Hematopoietic multipotent progenitor cell treated with erythropoietin and hydrocortisone succinate and interleukin-3 and kit ligand, for 8 days (in vitro differentiated cells): ENCODE measurements around the gene MLLT1.
A peak's percentile ranks its signal among the peaks of the same experiment; 100 is the strongest.

Experiments
- DNase-seq: peaks from one replicate; pipeline ENCODE4 v3.0.0-alpha.2; 2015

The MLLT1 gene

GRCh38 chr19:6233827-6234511 lies 45.8 kb downstream of the MLLT1 start:
- DNase-seq: peak; percentile 64

- no peak for DNase-seq
Observed at GRCh38 chr19:6233056-6233826, 46.5 kb downstream of the MLLT1 start.

GRCh38 chr19:6232601-6233055 lies 47.1 kb downstream of the MLLT1 start:
- DNase-seq: no peak

DNA sequence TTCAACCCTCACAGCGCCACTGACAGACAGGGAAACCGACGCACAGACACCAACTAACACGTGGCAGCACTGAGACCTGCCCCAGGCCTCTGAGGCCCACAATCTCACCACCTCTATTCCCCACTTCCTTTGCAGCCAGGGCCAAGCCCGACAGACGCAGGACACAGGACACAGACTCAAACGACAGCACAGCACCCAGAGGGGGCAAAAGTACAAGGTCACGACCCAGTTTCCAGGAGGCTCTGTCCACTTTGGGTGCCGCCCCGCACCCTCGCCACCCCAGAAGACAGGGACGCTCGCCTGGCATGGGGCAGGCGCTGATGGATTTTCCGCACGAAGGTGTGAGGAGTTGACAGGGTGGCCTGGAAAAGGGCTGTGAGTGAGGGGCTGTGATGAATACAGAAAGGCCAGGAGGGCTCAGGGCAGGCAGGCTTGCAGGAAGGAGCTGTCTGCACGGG lies 48.8 kb downstream of the MLLT1 start:
- no peak for DNase-seq

DNA sequence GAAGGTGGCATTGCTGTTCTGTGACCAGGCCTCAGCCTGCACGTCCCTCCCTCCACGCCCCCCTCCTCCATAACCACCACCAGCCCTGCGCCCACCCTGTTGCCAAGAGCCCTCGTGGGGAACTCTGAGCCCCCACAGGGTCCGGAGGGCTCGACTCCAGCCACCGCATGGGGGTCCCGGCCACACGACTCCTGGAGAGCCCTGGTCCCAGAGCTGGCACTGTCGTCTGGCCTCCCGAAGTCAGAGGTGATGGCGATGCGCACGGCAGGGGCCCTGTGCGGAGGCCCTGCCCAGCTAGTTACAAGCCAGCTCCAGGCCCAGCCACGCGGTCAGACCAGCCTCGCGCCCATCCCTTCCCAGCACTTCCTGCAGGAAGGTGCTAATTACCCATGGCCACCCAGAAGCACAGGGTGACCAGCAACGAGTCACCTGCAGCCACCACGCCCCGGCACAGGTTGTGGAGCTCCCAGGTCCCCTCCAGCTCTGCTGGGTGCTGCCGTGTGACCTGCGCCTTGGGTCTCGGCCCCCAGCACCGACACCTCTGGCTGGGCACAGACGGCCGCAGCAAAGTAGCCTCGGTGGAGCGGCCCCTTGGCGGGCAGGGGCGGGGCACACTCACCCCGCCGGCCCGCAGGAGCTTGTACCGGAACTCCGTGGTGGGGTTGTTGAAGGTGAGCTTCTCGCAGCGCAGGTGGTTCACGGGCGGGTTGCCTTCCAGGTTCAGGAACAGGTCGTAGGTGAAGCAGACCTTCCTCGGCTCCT lies 49.6 kb downstream of the MLLT1 start:
- DNase-seq: no peak

DNA sequence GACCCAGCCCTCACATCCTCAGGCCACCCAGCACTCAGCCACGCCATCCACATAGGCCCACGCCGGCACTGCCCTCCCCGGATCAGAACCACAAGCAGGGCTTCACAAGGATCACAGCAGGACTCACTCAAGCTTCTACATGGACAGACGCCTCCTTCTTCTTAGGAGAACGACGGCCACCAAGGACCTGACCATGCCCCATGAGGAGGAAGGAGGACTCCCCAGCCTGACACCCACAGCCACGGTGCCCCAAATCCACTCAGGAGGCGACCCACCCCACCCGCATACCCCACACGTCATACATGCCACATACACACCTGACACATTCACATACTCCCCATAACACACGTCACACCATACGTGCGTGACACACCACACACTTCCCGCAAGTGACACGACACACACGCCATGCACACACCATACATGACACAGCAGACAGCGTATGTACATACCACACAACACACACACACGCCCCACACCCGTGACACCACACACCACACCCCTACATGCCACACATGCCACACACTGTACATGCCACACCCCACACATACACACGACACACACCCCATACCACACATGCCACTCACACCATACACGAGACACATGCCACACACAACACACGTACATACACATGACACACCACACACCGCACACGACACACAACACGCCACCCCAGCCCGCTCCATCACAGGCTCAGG lies 50.4 kb downstream of the MLLT1 start:
- DNase-seq: no peak

DNA sequence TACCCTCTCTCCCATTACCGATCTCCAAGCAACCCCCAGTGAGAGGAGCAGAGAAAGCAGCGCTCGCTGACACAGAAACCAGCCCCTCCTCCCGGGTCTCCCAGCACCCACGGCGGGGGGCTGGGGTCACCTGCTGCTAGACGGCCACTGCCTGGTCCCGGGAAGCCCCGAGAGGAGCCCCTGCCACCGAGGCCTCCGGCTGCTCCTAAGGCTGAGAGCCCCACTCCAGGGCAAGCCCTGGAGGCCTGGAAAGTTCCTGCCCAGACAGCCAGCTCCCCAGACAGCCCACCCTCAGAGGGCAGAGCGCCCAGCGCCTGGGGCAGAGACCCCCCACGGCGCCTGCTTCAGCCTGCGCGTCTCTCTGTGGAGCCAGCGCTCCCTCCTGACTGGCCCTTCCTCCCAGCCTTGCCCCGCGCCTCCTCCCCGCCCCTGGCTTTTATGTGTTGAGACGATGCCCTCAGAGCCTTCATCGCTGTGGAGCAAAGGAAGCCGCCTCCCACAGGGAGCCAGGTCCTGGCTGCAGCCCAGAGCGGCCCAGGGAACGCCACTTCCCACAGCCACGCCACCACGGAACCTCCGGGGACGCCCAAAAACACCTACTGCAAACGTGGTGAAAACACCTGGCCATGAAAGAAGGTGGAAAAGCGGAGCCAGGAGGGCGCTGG lies 51.1 kb downstream of the MLLT1 start:
- no peak for DNase-seq

- DNase-seq: no peak
Observed at GRCh38 chr19:6227936-6228325, 51.8 kb downstream of the MLLT1 start.

DNA sequence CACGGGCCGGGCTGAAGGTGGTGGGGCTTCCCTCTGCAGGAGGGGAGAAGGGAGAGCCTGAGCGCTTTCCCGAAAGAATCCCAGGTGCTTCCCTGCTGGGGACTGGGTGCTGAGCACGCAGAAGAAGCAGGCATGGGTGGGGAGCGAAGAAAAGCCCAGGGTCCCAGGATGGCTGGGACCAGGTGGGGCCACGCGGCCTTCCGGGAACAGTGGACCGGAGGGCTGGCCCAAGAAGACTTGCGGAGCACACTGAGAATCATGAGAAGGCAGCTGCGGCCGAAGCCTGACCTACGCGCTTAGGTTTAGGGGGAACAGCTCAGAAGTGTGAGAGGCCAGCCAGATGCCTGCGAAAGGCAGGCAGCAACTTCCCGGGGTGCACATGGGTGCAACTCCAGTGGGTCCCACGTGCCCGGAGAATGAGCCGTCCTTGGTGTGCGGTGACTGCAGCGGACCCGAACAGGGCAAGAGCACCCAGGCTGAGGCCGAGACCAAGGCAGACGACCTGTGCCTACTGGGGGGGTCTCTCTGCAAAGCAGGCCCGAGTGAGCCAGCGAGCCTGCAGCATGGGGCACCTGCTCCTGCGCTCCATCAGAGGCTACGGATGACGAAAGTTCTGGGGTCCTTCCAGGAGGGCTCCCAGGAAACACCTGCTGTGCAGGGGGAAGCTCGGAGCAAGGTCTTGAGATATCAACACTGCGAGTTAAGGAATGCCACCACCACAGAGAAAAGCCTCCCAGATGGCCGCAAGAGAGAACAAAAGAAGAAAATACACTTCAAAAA lies 52.4 kb downstream of the MLLT1 start:
- DNase-seq: no peak

- DNase-seq: no peak
Observed at GRCh38 chr19:6226444-6227155, 53.2 kb downstream of the MLLT1 start.

GRCh38 chr19:6226012-6226411 lies 53.8 kb downstream of the MLLT1 start:
- no peak for DNase-seq

- DNase-seq: no peak
Observed at GRCh38 chr19:6225232-6225865, 54.4 kb downstream of the MLLT1 start.

DNA sequence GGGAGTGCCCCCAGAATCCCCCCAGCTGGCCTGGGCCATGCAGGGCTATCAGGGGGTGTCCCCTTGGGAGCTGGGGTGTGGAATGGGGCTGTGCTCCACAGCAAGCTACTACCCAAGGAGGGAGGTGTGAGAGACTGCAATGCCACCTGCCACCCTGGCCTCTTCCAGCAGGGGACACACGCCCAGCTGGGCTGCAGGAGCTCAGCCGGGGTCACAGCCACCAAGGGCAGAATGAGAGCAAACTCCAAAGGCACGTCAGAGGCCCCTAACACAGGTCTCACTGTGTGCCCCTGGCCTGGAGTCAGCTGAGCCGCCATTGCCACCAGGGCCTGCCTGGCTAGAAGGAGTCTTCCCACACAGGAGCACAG lies 55.5 kb downstream of the MLLT1 start:
- DNase-seq: no peak

DNA sequence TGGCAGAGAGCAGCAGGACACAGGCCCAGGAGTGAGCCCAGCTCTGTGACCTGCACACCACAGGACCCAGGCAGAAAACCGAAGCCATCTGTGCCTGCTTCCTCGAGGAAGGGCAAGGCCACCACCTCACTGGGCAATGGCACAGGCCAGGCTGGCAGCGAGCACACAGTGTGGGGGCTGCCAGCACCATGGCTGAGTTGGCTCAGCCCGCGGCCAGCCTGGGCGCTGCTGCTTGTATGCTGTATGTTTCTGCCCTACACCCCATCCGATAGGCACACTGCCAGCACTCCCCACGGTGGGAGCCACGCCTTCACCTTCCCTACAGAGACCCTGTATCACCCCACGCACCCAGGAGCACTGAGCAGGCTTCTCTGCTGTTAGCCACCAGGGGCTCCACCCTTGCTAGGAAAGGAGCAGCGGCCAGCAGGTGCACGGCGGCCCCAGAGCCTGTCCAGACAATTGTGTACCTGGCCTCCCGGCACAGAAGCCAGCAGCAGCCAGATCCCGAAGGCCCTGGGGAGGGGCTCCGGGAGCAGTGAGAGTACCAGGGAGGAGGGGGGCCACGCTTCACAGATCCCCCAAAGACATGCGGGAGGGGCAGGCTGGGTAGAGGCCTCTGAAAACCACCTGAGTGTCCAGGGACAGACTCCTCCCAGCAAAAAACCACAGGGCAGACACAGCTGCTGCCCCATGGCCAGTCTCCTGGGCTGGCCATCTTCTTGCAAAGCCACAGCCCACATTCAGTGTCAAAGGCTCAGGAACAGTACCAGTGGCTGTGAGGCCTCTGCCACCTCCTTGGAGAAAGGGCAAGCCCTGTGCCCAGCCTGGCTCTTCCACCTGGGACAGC lies 56.1 kb downstream of the MLLT1 start:
- peak; percentile 47 for DNase-seq

DNA sequence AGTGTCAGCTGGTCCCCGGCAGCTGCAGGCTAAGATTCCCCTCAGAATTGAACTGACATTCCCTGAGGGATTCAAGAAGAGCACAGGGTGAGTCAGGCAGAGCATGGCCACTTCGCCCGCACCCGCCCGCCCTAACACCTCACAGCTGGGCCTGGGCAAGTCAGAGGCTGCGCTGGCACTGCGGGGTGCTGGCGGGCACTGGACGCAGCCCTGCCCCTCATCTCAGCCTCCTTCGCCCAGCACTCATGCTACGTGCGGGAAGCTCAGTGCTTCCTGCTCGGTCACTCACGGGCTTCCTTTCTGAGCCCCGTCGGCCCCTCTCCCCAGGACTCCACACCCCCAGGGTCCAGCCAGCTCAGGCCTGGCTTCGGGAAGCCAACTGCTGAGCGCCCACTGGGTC lies 56.9 kb downstream of the MLLT1 start:
- DNase-seq: no peak

DNA sequence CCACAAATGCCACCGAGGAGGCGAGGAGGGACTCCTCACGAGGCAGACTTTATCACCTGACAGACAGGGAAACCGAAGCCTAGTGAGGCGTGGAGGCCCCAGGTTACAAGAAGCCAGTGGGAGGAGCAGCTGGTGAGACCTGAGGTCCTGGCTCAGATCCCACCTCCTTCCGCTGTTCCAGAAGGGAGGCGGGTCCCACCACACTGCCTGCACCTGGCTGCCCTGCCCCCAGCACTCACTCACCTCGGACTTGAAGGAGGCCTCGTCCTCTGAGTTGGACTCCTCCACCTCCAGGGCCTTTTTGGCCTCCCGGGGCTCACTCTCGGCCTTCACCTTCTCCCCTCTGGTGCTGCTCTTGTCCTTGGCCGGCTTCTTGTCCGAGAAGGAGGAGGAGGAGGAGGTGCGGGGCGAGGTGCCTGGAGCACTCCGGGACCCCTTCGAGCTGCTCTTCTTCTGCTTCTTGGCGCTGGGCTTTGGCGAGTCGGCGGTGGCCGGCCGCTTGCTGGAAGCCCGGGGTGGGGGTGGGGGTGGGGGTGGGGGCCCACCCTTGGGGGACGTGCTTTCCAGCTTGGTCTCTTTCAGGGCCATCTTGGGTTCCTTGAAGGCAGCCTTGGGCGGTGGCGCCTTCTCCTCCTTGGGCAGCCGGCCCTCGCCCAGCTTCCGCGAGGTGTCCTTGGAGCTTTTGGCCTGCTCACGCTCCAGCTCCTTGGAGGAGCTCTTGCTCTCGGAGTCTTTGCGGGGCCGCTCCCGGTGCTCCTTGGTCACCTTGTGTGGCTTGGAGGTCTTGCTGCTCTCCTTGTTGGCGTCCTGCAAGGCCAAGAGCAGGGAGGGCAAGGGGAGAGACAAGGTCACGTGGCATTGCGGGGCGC lies 57.7 kb downstream of the MLLT1 start:
- DNase-seq: no peak

DNA sequence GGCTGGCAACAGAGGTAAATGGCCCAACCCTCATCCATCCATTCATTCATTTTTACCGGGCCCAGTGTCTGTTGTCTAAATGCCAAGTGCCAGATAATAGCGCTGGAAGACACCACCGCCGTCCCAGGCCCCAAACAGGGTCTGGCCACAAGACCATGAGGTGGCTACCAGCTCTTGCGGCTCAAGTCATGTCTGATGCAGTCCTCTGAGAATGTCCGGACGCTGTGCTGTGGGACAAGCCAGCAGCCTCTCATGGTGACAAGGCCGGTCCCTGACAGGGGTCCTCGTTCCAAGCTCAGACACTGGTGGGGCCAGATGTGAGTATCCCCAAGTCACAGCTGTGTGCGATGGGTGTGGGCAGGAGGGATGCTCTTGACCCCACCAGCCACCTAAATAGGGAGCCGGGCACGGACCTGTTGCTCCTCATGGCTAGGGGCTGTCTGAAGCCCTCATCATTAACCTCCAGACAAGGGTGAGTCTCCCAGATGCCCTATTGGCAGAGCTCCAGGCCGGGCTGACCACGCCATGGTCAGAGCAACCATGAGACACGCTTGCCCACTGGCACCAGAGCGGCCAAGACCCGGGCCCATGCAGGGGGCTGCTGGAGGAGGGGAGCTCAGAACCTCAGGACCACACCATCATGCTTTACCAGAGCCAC lies 58.4 kb downstream of the MLLT1 start:
- DNase-seq: no peak
